NCI-H2227 (cell line): ENCODE results near the gene NKAIN1.
"Not testable (repeated sequence)": the region's sequence is repeated elsewhere in the genome, so short reads cannot be mapped to it uniquely, and the experiment has no call there.

Source experiments
- DNase-seq: peaks from one replicate; lab custom pipeline; 2025; ENCODE audit not compliant: unreplicated experiment; lab: John Stamatoyannopoulos, UW

The NKAIN1 gene

DNA sequence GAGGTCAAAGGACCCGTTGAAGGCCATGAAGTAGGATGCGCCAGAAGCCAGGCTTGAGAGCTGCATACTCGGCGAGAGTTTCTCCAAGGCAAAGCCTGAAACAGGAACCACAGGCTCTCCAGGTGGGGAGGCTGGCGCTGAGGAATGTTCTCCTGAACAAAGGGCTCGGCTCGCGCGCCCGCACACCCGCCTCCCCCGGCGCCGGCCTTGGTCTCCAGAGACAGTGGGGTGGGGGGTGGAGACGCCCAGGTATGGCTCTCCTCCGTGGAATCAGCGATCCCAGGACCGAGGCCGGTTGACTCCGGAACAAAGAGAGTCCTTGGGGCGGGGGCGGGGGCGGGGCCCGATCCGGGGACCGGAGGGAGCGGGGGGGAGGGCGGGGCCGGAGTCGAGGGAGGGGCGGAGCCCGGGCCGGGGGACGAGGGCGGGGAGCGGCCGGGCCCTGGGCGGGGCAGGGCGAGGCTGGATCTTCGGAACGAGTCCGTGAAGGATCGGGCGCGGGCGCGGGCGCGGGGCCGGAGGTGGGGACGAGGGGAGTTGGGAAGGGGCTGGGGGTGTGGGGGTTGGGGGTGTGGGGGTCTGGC is 85.0 kb downstream of the NKAIN1 start:
- peak; percentile 89 for DNase-seq

DNA sequence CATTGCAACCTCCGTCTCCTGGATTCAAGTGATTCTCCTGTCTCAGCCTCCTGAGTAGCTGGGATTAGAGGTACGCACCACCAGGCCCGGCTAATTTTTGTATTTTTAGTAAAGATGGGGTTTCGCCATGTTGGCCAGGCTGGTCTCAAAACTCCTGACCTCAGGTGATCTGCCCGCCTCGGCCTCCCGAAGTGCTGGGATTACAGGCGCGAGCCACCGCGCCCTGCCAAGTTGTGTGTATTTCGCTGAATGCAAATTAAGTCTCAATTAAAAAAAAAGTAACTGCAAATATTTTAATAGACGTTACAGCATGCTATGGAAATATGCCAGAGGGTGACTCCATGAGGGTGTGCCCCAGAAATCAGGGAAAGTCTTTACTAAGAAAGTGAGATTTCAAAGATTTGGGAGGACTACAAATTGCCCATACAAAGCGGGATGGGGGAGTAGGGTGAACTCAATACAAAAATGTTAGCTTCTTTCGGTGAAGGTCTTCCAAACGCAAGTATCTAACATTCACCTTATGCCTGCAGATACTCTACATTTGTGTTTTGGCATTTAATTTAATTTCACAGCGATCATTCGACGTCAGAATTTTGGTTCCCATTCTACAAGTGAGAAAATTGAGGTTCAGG is 85.6 kb downstream of the NKAIN1 start:
- no peak for DNase-seq

DNA sequence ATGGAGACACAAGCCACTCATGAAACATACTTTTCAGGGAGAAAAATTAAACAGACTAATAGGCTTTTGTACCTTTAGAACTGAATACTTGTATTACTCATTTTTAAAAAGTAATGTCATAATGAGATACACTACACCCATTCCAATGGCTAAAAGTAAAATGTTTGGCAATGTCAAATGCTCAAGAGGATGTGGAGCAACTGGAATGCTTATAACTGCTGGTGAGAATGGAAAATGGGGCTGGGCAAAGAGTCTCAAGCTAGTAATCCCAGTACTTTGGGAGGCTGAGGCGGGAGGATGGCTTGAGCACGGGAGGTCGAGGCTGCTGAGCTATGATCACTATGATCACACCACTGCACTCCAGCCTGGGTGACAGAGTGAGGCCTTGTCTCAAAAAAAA is 86.3 kb downstream of the NKAIN1 start:
- no peak for DNase-seq

DNA sequence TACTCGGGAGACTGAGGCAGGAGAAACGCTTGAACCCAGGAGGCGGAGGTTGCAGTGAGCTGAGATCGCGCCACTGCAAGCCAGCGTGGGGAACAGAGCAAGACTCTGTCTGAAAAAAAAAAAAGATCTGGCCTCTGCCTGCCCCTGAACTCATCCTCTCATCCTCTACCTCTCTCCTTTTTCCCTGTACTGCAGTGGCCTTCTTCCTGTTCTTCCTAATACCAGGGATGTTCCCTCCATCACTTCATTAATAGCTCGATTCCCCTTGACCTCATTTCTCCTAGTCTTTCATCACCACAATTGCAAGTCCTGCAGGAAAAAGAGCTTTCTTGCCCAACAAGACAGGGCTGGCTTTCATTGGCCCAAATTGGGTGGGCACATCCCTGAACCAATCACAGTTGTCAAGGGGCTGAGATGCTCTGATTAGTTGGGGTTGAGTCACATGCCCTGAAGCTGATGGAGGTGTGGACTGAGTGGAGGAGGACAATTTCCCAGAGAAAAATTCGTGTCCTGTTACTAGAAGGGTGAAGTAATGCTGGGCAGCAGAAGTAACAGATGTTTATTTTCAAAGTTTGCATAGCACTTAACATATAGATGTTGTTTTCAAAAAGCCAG is 87.4 kb downstream of the NKAIN1 start:
- no peak for DNase-seq

DNA sequence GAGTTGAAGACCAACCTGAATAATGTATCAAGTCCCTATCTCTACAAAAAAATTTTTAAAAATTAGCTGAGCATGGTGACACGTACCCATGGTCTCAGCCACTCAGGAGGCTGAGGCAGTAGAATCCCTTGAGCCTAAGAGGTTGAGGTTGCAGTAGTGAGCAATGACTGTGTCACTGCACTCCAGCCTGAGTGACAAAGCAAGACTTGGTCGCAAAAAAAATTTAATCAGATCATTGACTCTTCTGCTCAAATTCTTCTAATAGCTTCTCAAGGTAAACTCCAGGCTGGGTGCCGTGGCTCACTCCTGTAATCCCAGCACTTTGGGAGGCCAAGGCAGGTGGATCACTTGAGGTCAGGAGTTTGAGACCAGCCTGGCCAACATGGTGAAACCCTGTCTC is 88.3 kb downstream of the NKAIN1 start:
- no peak for DNase-seq

DNA sequence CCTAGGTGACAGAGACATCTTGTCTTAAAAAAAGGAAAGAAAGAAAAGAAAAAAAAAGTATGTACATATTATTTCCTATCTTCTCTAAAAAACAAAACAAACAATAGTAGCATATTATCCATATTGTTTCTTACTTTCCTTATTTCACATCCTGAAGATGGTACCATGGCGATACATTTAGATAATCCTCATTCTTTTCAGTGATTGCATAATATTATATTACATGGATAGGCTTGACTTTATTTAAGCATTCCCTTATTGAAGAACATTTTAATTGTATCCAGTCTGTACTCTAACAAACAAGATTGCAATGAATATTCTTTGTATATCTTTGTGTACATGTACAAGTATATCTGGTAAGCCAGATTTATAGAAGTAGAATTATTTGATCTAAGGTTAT is 91.3 kb downstream of the NKAIN1 start:
- no peak for DNase-seq

DNA sequence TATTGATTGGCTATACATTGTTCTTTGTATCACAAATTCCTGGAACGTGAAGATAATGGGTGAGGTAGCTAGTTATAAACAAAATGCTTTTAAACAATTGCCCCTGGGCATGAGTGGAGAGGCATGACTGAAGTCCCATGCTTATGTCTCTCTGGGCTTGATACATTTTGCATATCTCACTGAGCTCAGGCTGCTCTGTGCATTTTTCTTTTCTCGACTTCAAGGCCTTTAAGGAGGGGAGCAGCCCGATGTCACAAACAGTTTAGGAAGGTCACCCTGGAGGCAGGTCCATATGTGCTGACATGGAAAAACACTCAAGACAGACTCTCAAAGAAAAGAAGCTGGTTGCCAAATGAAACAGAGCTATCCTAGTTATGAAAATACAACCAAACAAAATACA is 94.0 kb downstream of the NKAIN1 start:
- DNase-seq: no peak

DNA sequence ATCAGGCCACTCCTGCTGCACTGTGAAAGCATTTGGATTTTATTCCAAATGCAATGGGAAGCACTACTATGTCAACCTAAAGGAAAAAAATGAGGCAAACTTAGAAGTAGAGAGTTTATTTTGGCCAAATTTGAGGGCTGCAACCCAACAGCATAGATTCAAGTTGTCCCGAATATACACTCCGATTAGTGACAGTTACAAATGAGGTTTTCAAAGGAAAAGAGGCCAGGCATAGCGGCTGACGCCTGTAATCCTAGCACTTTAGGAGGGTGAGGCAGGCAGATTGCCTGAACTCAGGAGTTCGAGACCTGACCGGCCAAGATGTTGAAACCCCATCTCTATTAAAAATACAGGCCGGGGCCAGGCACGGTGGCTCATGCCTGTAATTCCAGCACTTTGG is 95.2 kb downstream of the NKAIN1 start:
- DNase-seq: no peak

DNA sequence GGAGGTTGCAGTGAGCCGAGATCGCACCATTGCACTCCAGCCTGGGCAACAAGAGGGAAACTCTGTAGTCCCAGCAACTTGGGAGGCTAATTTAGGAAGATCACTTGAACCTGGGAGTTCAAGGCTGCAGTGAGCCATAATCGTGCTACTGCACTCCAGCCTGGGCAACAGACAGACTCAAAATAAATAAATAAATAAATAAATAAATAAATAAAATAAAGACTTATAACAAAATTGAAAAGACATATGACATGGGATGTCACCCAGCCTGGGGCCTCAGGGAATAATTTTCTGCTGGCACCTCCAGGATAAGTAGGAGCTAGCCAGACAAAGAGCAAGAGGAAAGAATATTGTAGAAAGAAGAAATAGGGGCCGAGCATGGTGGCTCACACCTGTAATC is 96.2 kb downstream of the NKAIN1 start:
- no peak for DNase-seq

DNA sequence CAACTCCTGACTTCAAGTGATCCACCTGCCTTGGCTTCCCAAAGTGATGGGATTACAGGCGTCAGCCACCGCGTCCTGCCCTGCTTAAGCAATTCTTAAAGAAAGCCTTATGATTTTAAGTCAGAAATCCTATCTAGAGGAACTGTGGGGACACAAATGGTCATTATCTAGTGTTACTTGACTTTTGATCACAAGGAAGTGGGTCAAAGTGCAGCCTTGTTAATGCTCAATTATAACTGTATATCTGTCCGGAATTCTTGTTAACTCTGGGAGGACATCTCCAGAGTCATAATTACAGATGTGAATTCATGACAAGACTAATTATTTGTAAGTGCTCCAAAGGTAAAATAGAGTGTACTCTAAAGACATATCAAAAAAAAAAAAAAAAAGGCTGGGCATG is 97.3 kb downstream of the NKAIN1 start:
- DNase-seq: no peak

DNA sequence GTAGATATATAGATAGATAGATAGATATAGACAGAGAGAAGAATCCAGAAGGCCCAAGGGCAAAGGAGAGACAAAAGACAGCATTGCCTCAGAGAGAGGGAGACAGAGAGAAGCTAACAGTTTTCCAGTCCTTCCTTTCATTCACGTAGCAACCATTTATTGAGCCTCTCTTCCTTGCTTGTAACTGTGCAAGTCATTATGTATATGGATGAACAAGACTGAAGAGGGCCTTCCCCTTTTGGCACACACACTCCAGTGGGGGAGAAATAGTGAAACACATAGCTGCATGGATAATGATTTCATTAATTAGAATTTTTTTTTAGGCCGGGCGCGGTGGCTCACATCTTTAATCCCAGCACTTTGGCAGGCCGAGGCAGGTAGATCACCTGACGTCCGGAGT is 99.4 kb downstream of the NKAIN1 start:
- no peak for DNase-seq

DNA sequence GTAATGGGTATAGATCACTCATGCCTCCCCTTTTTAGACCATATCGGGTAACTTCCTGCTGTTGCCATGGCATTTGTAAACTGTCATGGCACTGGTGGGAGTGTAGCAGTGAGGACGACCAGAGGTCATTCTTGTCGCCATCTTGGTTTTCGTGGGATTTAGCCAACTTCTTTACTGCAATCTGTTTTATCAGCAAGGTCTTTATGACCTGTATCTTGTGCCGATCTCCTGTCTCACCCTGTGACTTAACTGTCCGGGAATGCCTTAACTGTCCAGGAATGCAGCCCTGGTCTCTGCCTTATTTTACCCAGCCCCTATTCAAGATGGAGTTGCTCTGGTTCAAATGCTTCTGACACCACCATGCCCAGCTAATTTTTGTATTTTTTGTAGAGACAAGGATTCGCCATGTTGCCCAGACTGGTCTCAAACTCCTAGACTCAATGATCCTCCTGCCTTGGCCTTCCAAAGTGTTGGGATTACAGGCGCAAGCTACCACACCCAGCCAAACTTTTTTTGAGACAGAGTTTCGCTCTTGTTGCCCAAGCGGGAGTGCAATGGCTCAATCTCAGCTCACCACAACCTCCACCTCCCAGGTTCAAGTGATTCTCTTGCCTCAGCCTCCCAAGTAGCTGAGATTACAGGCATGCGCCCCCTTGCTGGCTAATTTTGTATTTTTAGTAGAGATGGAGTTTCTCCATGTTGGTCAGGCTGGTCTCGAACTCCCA is 100.7 kb downstream of the NKAIN1 start:
- not testable (repeated sequence) for DNase-seq

DNA sequence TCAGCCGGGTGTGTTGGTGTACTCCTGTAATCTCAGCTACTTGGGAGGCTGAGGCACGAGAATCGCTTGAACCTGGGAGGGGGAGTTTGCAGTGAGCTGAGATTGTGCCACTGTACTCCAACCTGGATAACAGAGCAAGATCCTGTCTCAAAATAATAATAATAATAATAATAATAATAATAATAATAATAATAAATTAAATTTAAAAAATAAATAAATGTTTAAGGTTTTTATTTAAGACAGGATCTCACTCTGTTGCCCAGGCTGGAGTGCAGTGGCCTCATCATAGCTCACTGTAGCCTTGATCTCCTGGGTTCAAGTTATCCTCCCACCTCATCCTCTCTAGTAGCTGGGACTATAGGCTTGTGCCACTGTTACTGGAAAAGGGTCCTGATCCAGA is 101.8 kb downstream of the NKAIN1 start:
- DNase-seq: not testable (repeated sequence)

DNA sequence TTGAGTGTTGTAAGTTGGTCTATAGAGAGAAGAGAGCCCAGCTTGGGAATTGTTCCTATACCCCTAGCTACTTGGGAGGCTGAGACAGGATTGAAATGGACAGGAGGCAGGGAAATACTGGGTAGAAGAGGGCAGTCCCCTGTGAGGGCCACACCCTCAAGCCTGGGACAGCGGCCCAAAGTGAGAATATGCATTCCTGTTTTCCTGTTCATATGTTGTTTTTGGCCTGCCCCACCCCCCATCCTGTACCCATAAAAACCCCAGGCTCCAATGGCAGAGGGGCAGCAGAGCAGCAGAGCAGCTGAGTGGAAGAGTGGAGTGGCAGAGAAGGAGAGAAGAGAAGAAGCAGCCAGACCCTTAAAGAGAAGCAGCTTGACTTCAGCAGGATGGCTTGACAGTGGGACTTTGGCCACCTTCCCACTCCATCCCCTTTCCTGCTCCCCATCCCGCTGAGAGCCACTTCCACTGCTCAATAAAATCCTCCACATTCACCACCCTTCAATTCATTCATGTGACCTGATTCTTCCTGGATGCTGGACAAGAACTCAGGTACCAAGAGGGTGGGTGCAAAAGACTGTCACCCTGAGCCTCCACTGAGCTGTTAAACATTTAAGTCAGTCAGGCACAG is 103.6 kb downstream of the NKAIN1 start:
- DNase-seq: no peak

DNA sequence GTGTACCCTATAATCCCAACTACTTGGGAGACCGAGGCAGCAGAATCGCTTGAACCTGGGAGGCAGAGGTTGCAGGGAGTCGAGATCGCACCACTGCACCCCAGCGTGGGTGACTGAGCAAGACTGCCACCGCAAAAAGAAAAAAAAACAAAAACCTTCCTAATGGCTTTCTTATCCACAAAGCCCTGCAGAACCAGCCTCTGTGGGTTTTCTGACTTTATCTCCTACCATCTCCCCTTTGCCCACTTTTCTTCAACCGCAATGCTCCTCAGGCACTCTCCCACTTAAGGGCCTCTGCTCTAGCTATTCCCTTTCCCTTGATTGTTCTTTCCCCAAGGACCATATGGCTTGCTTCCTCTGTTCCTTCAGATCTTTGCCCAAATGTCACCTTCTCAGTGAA is 106.3 kb downstream of the NKAIN1 start:
- no peak for DNase-seq
